B cell (primary cell): ENCODE measurements around the gene RAB26. TPM values are rescaled to one million over a fixed set of nuclear protein-coding genes. Genes with fewer than 3 reads are reported as not detected.

Source experiments
- ATAC-seq: fragments of 200-7000 bp; cut with Tn5 transposase; one replicate; pipeline ENCODE4 v1.10.0; 2021; ENCODE audit warnings: low read depth, mild to moderate bottlenecking, moderate number of reproducible peaks, moderate library complexity
- CTCF ChIA-PET: fragments of 350-600 bp; sonication (Branson Sonifier 250); formaldehyde crosslinking; loops from one replicate; lab custom pipeline; 2021; ENCODE audit warnings: antibody characterized with exemption, inconsistent platforms; lab: Charles Lee
- POLR2A ChIA-PET: fragments of 350-600 bp; sonication (Branson Sonifier 250); formaldehyde crosslinking; loops from one replicate; lab custom pipeline; 2021; ENCODE audit warnings: antibody characterized with exemption; lab: Charles Lee
- DNase-seq: peaks from one replicate; pipeline ENCODE4 v3.0.0; 2013
- H2AFZ ChIP-seq: 2 replicates; pipeline ENCODE4 v1.6.1; 2012; ENCODE audit warnings: mild to moderate bottlenecking, low read depth, low read length; ENCODE audit not compliant: insufficient read depth, poor library complexity, severe bottlenecking
- H3K27ac ChIP-seq, 2 donors: 1 replicate in 1 of 2; 2 replicates in 1 of 2; pipeline ENCODE4 v1.5.1; 2012 to 2013; ENCODE audit warnings: low read length in 2 of 2, mild to moderate bottlenecking in 2 of 2, moderate library complexity in 1 of 2
- H3K27me3 ChIP-seq, 4 experiments: fragments of 200-600 bp in 1 of 4; sonication (generic) in 1 of 4; replicated peaks in 1 of 4; 1 replicate in 2 of 4; 2 replicates in 2 of 4; pipeline versions ENCODE4 v1.6.1 to v1.7.0; 2013 to 2016; ENCODE audit warnings: low read length in 3 of 4, mild to moderate bottlenecking in 2 of 4, mixed read lengths in 1 of 4, moderate library complexity in 1 of 4; ENCODE audit not compliant: insufficient read depth in 4 of 4, control insufficient read depth in 3 of 4; ENCODE audit errors: control extremely low read depth in 1 of 4
- H3K36me3 ChIP-seq, 2 experiments: replicated peaks in 1 of 2; 1 replicate in 1 of 2; 2 replicates in 1 of 2; pipeline versions ENCODE4 v1.6.1 to v1.7.1; 2013; ENCODE audit warnings: low read length in 1 of 2; ENCODE audit not compliant: insufficient read depth in 2 of 2, control insufficient read depth in 1 of 2; ENCODE audit errors: control extremely low read depth in 1 of 2, extremely low read depth in 1 of 2
- H3K4me1 ChIP-seq, 2 donors: fragments of 200-600 bp in 1 of 2; sonication (generic) in 1 of 2; 1 replicate in 1 of 2; 2 replicates in 1 of 2; pipeline versions ENCODE4 v1.5.1 to v1.6.1; 2013 to 2017; ENCODE audit warnings: low read length in 2 of 2; ENCODE audit not compliant: control insufficient read depth in 2 of 2, insufficient read depth in 2 of 2
- H3K4me2 ChIP-seq: replicated peaks from 2 replicates; pipeline ENCODE3; 2012; ENCODE audit warnings: mild to moderate bottlenecking, low read depth, low read length; ENCODE audit not compliant: poor library complexity, severe bottlenecking
- H3K4me3 ChIP-seq, 5 experiments: fragments of 200-600 bp in 1 of 5; sonication (generic) in 1 of 5; 1 replicate in 3 of 5; 2 replicates in 2 of 5; pipeline versions ENCODE4 v1.5.1 to v1.7.0; 2011 to 2016; ENCODE audit warnings: low read length in 4 of 5, mild to moderate bottlenecking in 4 of 5, low read depth in 2 of 5, control low read depth in 1 of 5, moderate library complexity in 1 of 5; ENCODE audit not compliant: insufficient read depth in 1 of 5; ENCODE audit errors: control extremely low read depth in 1 of 5, extremely low read depth in 1 of 5
- H3K79me2 ChIP-seq: fragments of 200-600 bp; sonication (generic); one replicate; pipeline ENCODE4 v1.6.0; 2016; ENCODE audit warnings: low read length; ENCODE audit not compliant: control insufficient read depth, insufficient read depth
- H3K9ac ChIP-seq: fragments of 200-600 bp; sonication (generic); 2 replicates; pipeline ENCODE4 v1.6.1; 2017; ENCODE audit warnings: mild to moderate bottlenecking, low read length, moderate library complexity
- H3K9me3 ChIP-seq, 3 donors: one replicate each; pipeline versions ENCODE4 v1.6.1 to v1.7.1; 2013; ENCODE audit warnings: low read length in 2 of 3; ENCODE audit not compliant: control insufficient read depth in 2 of 3, insufficient read depth in 1 of 3; ENCODE audit errors: control extremely low read depth in 1 of 3
- H4K20me1 ChIP-seq: 2 replicates; pipeline ENCODE4 v1.6.0; 2012; ENCODE audit warnings: mild to moderate bottlenecking, low read length; ENCODE audit not compliant: insufficient read depth, control insufficient read depth, poor library complexity, severe bottlenecking
- H3K27ac Mint-ChIP-seq: one replicate; pipeline ENCODE4 v1.8.0; 2021; ENCODE audit warnings: mixed read lengths
- H3K27me3 Mint-ChIP-seq: one replicate; pipeline ENCODE4 v1.8.0; 2021; ENCODE audit warnings: mixed read lengths
- H3K4me1 Mint-ChIP-seq: one replicate; pipeline ENCODE4 v1.8.0; 2021; ENCODE audit warnings: mixed read lengths
- H3K4me3 Mint-ChIP-seq: one replicate; pipeline ENCODE4 v1.8.0; 2021; ENCODE audit warnings: mixed read lengths
- H3K9me3 Mint-ChIP-seq: one replicate; pipeline ENCODE4 v1.8.0; 2022; ENCODE audit warnings: mixed read lengths; ENCODE audit not compliant: insufficient read depth
- EZH2 ChIP-seq: IDR thresholded peaks from 2 replicates; pipeline ENCODE4 v1.6.1; 2012; ENCODE audit warnings: borderline replicate concordance, low read depth, mild to moderate bottlenecking, moderate library complexity, low read length; ENCODE audit not compliant: insufficient read depth, poor library complexity, severe bottlenecking
- WGBS: methylation state at CpG from one replicate; pipeline ENCODE4 v1.1.5; 2013; ENCODE audit warnings: missing lambda C conversion rate; ENCODE audit not compliant: insufficient coverage; 5-methylcytosine and 5-hydroxymethylcytosine counted together
- intact Hi-C: fragments of 100-400 bp; cut with micrococcal nuclease; formaldehyde crosslinking; loops from one replicate; pipeline ENCODE4 v1.10.0; 2022
- polyA plus RNA-seq: library from polyadenylated mRNA; depleted of rRNA; stranded (reverse); fragments of >200 nt; gene quantifications from 2 replicates; pipeline ENCODE4 v1.2.3, GENCODE V29; 2012
- total RNA-seq, 2 donors: library from RNA; stranded (reverse); fragments of 120-200 nt in 1 of 2; gene quantifications; 1 replicate in 1 of 2; 2 replicates in 1 of 2; pipeline versions ENCODE4 v1.2.3 to v1.2.4, GENCODE V29; 2013 to 2022
- TF ChIP-seq, protein P1 (sequence below): fragments of 200-600 bp; IDR thresholded peaks from one replicate; pipeline ENCODE4 v1.8.0; 2022; ENCODE audit warnings: antibody characterized with exemption, mild to moderate bottlenecking

RAB26 gene
- total and polyA plus RNA-seq, 2 donors (not counting 1 experiment from before 2014, with no cell fraction given), result 0.62 to 1.2 TPM

DNA sequence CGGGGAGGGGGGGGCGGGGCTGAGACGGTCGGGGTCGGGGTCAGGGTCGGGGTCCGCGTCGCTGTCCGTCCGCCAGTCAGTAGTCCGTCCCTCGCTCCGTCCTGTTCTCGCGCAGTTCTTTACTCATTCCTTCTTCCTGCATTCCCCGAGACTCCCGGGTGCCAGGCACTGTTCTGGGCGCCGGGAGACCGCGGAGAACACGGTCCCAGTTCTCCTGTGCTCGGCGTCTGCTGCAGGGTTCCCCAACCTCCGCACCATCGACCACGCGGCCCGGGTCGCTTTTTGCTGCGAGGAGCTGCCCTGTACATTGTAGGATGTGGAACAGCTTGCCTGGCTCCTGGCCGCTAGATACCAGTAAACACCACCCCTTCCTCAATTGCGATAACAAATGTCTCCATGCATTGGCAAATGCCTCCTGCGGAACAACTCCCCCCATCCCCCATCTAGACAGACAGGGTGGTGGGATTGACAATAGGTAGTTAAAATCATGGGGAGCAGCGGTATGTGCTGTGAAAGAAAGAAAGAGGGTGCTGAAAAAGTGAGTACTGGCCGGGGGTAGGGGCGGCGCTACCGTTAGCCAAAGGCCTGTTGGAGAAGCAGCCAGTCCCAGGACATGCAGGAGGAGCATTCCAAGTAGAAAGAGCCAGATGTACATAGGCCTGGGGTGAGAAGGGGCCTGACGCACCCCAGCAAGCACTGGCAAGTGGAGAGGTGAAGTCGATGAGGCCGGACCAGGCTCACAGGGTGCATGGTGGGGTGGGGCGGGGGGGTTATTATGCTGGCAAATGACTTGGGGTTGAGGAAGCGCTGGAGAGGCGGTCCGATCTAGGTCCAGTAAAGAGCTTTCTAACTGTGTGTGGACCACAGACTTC, 7.8 kb downstream of the RAB26 start:
- CTCF ChIA-PET, result interaction anchor here (1.0 to 5.9 kb wide), 11 partner anchors 9 to 152 kb away, joined by 3 to 72 read pairs (median 6); partner anchors contain the start of genes E4F1, NHERF2, NTHL1 and TSC2
- H3K79me2 ChIP-seq, result peaks cover 91% of the 10 kb centered on the region
- WGBS, result 10% methylated on average over 44 of the region's 47 CpGs
- no peaks in the 10 kb centered on the region for H3K9me3 ChIP-seq
- H3K9me3 Mint-ChIP-seq, result no peaks in the 10 kb centered on the region
- peaks cover 0 to 18% of the 10 kb centered on the region in 2 experiments for H3K36me3 ChIP-seq
- intact Hi-C loops, result loop anchor here (1.0 to 10.0 kb wide), 15 partner anchors 15 to 749 kb away; partner anchors contain the start of genes ATP6V0C, E4F1, ECI1 and MLST8
- POLR2A ChIA-PET, result interaction anchor here (0.6 to 1.8 kb wide), 19 partner anchors 10 to 531 kb away, joined by 3 to 16 read pairs (median 4); partner anchors contain the start of genes ATP6V0C, ECI1, MLST8 and MSRB1
- peaks cover 69% of the 10 kb centered on the region for H3K4me1 Mint-ChIP-seq
- H3K27ac Mint-ChIP-seq, result peak overlapping the region; percentile 81
- DNase-seq, result no peak
- peak overlapping the region; percentile 23 to 68 for H3K27ac ChIP-seq
- no peaks in the 10 kb centered on the region for H3K27me3 Mint-ChIP-seq
- H3K9ac ChIP-seq, result peak overlapping the region; percentile 69
- H3K4me2 ChIP-seq, result peak overlapping the region; percentile 86
- peaks cover 42 to 73% of the 10 kb centered on the region in 2 donors for H3K4me1 ChIP-seq
- peak overlapping the region; percentile 37 to 71 (median 62) for H3K4me3 ChIP-seq
- no peak for ATAC-seq
- peak overlapping the region; percentile 58 for H2AFZ ChIP-seq
- TF ChIP-seq, protein P1, sequence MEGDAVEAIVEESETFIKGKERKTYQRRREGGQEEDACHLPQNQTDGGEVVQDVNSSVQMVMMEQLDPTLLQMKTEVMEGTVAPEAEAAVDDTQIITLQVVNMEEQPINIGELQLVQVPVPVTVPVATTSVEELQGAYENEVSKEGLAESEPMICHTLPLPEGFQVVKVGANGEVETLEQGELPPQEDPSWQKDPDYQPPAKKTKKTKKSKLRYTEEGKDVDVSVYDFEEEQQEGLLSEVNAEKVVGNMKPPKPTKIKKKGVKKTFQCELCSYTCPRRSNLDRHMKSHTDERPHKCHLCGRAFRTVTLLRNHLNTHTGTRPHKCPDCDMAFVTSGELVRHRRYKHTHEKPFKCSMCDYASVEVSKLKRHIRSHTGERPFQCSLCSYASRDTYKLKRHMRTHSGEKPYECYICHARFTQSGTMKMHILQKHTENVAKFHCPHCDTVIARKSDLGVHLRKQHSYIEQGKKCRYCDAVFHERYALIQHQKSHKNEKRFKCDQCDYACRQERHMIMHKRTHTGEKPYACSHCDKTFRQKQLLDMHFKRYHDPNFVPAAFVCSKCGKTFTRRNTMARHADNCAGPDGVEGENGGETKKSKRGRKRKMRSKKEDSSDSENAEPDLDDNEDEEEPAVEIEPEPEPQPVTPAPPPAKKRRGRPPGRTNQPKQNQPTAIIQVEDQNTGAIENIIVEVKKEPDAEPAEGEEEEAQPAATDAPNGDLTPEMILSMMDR, result no peak
- no peak for TF ChIP-seq EZH2
- H3K4me3 Mint-ChIP-seq, result peak overlapping the region; percentile 93
- H3K27me3 ChIP-seq, result no peaks in the 10 kb centered on the region
- peaks cover 84% of the 10 kb centered on the region for H4K20me1 ChIP-seq

DNA sequence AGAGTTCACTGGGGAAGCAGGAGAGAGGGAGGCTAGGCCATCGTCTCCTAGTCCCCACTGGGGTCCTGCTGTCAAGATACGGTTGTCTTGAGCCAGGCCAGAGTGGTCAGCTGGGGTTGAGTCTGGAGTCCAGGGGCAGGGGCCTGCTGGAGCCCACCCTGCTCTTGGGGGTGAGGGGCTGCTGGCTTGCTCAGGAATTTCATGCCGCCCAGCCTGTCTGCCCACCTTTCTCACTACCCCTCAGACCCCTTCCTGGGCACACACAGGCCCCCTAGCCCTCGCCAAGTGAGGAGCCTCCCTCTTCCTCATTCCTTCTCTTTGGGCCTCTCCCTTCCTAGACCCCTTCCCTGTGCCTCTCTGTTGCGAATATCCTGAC, 8.4 kb downstream of the RAB26 start:
- Histone ChIP-seq H3K4me2 (peak overlapping the region; percentile 86), H3K36me3 (peaks cover 0 to 18% of the 10 kb centered on the region in 2 experiments), H3K4me3 (no peak overlapping the region), H3K9ac (no peak overlapping the region), H3K9me3 (no peaks in the 10 kb centered on the region), H4K20me1 (peaks cover 80% of the 10 kb centered on the region), H3K79me2 (peaks cover 90% of the 10 kb centered on the region), H3K4me1 (peaks cover 36 to 68% of the 10 kb centered on the region in 2 donors), H3K27me3 (no peaks in the 10 kb centered on the region), H3K27ac (no peak overlapping the region), H2AFZ (no peak overlapping the region)
- ATAC-seq (no peak), DNase-seq (no peak)
- TF ChIP-seq, protein P1, result no peak
- TF ChIP-seq EZH2, result no peak
- WGBS, result 85% methylated on average over 4 of the region's 5 CpGs
- no peaks in the 10 kb centered on the region for H3K9me3 Mint-ChIP-seq
- peaks cover 64% of the 10 kb centered on the region for H3K4me1 Mint-ChIP-seq
- peak overlapping the region; percentile 93 for H3K4me3 Mint-ChIP-seq
- CTCF ChIA-PET, result interaction anchor here (0.5 to 5.9 kb wide), 2 partner anchors 16 to 359 kb away, joined by 5 to 72 read pairs; no protein-coding TSS in a partner anchor
- POLR2A ChIA-PET, result no interaction called here
- no peak overlapping the region for H3K27ac Mint-ChIP-seq
- intact Hi-C loops, result loop anchor here (5.0 to 10.0 kb wide), 2 partner anchors 110 to 748 kb away; partner anchors contain the start of gene RNPS1
- no peaks in the 10 kb centered on the region for H3K27me3 Mint-ChIP-seq
